GM12878 (cell line): ENCODE results near the gene CFAP99. TPM values are rescaled to one million over a fixed set of nuclear protein-coding genes. Genes with fewer than 3 reads are reported as not detected.

Source experiments
- EZH2 ChIP-seq: IDR thresholded peaks from 2 replicates; pipeline ENCODE4 v1.6.1; 2012; ENCODE audit warnings: low read depth, mild to moderate bottlenecking, control low read depth, inconsistent platforms, low read length, borderline replicate concordance; ENCODE audit not compliant: control insufficient read depth
- POLR2AphosphoS2 ChIP-seq: IDR thresholded peaks from 2 replicates; pipeline ENCODE4 v1.6.1; 2011; ENCODE audit warnings: low read depth, mild to moderate bottlenecking, low read length, improper control_type of control experiment, moderate library complexity
- SMAD5 ChIP-seq: IDR thresholded peaks from 2 replicates; pipeline ENCODE4 v1.6.1; 2016; ENCODE audit warnings: antibody characterized with exemption, low read depth
- ZNF217 ChIP-seq: fragments of 450-650 bp; IDR thresholded peaks from 2 replicates; pipeline ENCODE4 v1.6.1; 2017; ENCODE audit warnings: antibody characterized with exemption, mild to moderate bottlenecking
- ZNF24 ChIP-seq: fragments of 450-650 bp; IDR thresholded peaks from 2 replicates; pipeline ENCODE4 v1.6.1; 2017; ENCODE audit warnings: antibody characterized with exemption, mild to moderate bottlenecking
- polyA plus RNA-seq, 11 experiments: library from polyadenylated mRNA; depleted of rRNA in 4 of 11; unstranded in 6 of 11; stranded (reverse) in 5 of 11; fragments of >200 nt; fragmentation: Nextera tagmentation in 4 of 11; fragmentation: Illumina TruSeq in 1 of 11; extraction: Ambion mirVana in 4 of 11; extraction: Trizol in 1 of 11; gene quantifications; 1 replicate in 1 of 11; 2 replicates in 10 of 11; pipeline versions ENCODE4 v1.2.1 to v1.2.3, GENCODE V29; 2011 to 2016; ENCODE audit warnings: inconsistent platforms in 2 of 11, missing spikeins in 2 of 11, low read depth in 1 of 11
- total RNA-seq, 4 experiments: library from RNA; depleted of rRNA in 3 of 4; stranded (reverse); fragments of >200 nt in 3 of 4; fragmentation: Illumina TruSeq in 1 of 4; extraction: Trizol in 1 of 4; gene quantifications; 2 replicates each; pipeline versions ENCODE4 v1.2.1 to v1.2.3, GENCODE V29; 2013 to 2021
- TF ChIP-seq, protein P1 (sequence below): IDR thresholded peaks from 2 replicates; pipeline ENCODE4 v1.6.1; 2012; ENCODE audit warnings: improper control_type of control experiment, low read depth, low read length; ENCODE audit not compliant: insufficient replicate concordance

Gene CFAP99
- total and polyA plus RNA-seq, 10 of the 15 experiments (the other 5 are each of a cell fraction or from before 2014, with no cell fraction given): not detected

DNA sequence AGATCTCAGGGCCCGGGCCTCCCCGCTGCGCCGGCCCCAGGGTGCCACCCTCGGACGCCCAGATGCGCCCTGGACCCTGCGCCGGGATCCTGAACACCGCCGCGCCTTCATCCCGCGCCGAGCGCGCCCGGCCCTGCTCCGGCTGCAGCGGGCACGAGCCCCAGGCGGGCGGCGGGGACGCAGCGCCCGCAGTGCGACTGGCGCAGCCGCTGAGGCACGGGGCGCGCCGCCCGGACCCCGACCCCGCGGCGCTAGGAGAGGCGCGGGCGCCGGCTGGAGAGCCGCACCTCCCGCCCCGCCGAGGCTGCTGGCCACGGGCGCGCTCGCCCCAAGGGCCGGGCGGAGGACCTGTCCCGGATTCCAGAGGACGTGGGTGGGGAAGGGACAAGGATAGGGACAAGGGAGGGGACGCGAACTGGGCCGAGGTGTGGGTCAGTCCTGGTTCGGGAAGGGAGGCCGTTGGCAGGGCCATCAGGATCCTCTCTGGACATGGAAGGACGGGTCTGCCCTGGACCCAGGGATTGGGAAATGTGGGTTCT is 1.5 kb upstream of the CFAP99 start (continued):
- TF ChIP-seq, protein P1, sequence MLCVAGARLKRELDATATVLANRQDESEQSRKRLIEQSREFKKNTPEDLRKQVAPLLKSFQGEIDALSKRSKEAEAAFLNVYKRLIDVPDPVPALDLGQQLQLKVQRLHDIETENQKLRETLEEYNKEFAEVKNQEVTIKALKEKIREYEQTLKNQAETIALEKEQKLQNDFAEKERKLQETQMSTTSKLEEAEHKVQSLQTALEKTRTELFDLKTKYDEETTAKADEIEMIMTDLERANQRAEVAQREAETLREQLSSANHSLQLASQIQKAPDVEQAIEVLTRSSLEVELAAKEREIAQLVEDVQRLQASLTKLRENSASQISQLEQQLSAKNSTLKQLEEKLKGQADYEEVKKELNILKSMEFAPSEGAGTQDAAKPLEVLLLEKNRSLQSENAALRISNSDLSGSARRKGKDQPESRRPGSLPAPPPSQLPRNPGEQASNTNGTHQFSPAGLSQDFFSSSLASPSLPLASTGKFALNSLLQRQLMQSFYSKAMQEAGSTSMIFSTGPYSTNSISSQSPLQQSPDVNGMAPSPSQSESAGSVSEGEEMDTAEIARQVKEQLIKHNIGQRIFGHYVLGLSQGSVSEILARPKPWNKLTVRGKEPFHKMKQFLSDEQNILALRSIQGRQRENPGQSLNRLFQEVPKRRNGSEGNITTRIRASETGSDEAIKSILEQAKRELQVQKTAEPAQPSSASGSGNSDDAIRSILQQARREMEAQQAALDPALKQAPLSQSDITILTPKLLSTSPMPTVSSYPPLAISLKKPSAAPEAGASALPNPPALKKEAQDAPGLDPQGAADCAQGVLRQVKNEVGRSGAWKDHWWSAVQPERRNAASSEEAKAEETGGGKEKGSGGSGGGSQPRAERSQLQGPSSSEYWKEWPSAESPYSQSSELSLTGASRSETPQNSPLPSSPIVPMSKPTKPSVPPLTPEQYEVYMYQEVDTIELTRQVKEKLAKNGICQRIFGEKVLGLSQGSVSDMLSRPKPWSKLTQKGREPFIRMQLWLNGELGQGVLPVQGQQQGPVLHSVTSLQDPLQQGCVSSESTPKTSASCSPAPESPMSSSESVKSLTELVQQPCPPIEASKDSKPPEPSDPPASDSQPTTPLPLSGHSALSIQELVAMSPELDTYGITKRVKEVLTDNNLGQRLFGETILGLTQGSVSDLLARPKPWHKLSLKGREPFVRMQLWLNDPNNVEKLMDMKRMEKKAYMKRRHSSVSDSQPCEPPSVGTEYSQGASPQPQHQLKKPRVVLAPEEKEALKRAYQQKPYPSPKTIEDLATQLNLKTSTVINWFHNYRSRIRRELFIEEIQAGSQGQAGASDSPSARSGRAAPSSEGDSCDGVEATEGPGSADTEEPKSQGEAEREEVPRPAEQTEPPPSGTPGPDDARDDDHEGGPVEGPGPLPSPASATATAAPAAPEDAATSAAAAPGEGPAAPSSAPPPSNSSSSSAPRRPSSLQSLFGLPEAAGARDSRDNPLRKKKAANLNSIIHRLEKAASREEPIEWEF: no peak
- TF ChIP-seq ZNF24: no peak
- no peak for TF ChIP-seq POLR2AphosphoS2
- no peak for TF ChIP-seq ZNF217
- TF ChIP-seq SMAD5: no peak
- 0 out of 2 replicates have a peak, but pooled peaks have one; percentile 62 for TF ChIP-seq EZH2
- TF ChIP-seq, all 136 proteins: peak for 7
